HepG2 (cell line): ENCODE data around the gene CYB5R3. TPM values are rescaled to one million over a fixed set of nuclear protein-coding genes. Genes with fewer than 3 reads are reported as not detected.

ENCODE experiments used
- ISL2 ChIP-seq: sonication (generic); formaldehyde crosslinking; IDR thresholded peaks from 2 replicates; pipeline ENCODE4 v1.5.0; 2020; ENCODE audit warnings: missing genetic modification reagents
- MTF2 ChIP-seq: sonication (generic); formaldehyde crosslinking; IDR thresholded peaks from 2 replicates; pipeline ENCODE4 v1.5.0; 2020; ENCODE audit warnings: missing genetic modification reagents, borderline replicate concordance
- NCOR1 ChIP-seq: fragments of 200-600 bp; sonication (generic); IDR thresholded peaks from 2 replicates; pipeline ENCODE4 v1.7.0; 2017; ENCODE audit warnings: antibody characterized with exemption, low read length, borderline replicate concordance
- NFYB ChIP-seq: sonication (generic); formaldehyde crosslinking; IDR thresholded peaks from 2 replicates; pipeline ENCODE4 v1.4.0; 2020; ENCODE audit warnings: missing genetic modification reagents
- RCOR2 ChIP-seq: IDR thresholded peaks from 2 replicates; pipeline ENCODE4 v1.6.1; 2016; ENCODE audit warnings: missing biosample characterization, missing genetic modification reagents
- REPIN1 ChIP-seq: sonication (generic); formaldehyde crosslinking; IDR thresholded peaks from 2 replicates; pipeline ENCODE4 v1.8.0; 2022; ENCODE audit warnings: missing genetic modification reagents, low read depth, mild to moderate bottlenecking, borderline replicate concordance
- SOX5 ChIP-seq: IDR thresholded peaks from 2 replicates; pipeline ENCODE4 v1.6.1; 2016; ENCODE audit warnings: borderline replicate concordance
- SUZ12 ChIP-seq: fragments of 150-350 bp; IDR thresholded peaks from 2 replicates; pipeline ENCODE4 v1.6.1; 2014; ENCODE audit warnings: low read depth, low read length
- THAP9 ChIP-seq: sonication (generic); formaldehyde crosslinking; IDR thresholded peaks from 2 replicates; pipeline ENCODE4; 2020; ENCODE audit warnings: missing genetic modification reagents, mild to moderate bottlenecking, borderline replicate concordance
- THRA ChIP-seq: sonication (generic); formaldehyde crosslinking; IDR thresholded peaks from 2 replicates; pipeline ENCODE4 v1.4.0; 2020; ENCODE audit warnings: missing genetic modification reagents, borderline replicate concordance
- TOPORS ChIP-seq: sonication (generic); formaldehyde crosslinking; IDR thresholded peaks from 2 replicates; pipeline ENCODE4 v1.8.0; 2023; ENCODE audit warnings: mild to moderate bottlenecking, missing genetic modification reagents
- ZBTB7B ChIP-seq: sonication (generic); formaldehyde crosslinking; IDR thresholded peaks from 2 replicates; pipeline ENCODE4 v1.4.0; 2020; ENCODE audit warnings: missing genetic modification reagents
- ZFX ChIP-seq: sonication (generic); formaldehyde crosslinking; IDR thresholded peaks from 2 replicates; pipeline ENCODE4 v1.4.0; 2020; ENCODE audit warnings: mild to moderate bottlenecking, low read depth, missing genetic modification reagents, moderate library complexity
- ZMYM2 ChIP-seq: sonication (generic); formaldehyde crosslinking; IDR thresholded peaks from 2 replicates; pipeline ENCODE4 v1.8.0; 2022; ENCODE audit warnings: mild to moderate bottlenecking, missing genetic modification reagents
- ZNF318 ChIP-seq: sonication (generic); formaldehyde crosslinking; IDR thresholded peaks from 2 replicates; pipeline ENCODE4 v1.4.0; 2020; ENCODE audit warnings: mild to moderate bottlenecking, missing genetic modification reagents
- ZNF547 ChIP-seq: sonication (generic); formaldehyde crosslinking; IDR thresholded peaks from 2 replicates; pipeline ENCODE4 v1.5.1; 2020; ENCODE audit warnings: mild to moderate bottlenecking, missing genetic modification reagents
- ZNF616 ChIP-seq: sonication (generic); formaldehyde crosslinking; IDR thresholded peaks from 2 replicates; pipeline ENCODE4 v1.5.0; 2020; ENCODE audit warnings: low read depth, mild to moderate bottlenecking, missing genetic modification reagents
- ZNF749 ChIP-seq: sonication (generic); formaldehyde crosslinking; IDR thresholded peaks from 2 replicates; pipeline ENCODE4 v1.8.0; 2022; ENCODE audit warnings: mild to moderate bottlenecking, missing genetic modification reagents, moderate library complexity, borderline replicate concordance
- polyA plus RNA-seq, 8 experiments: library from polyadenylated mRNA; depleted of rRNA in 3 of 8; stranded (reverse) in 7 of 8; unstranded in 1 of 8; fragments of >200 nt; fragmentation: Illumina TruSeq in 4 of 8; extraction: Trizol in 4 of 8; gene quantifications; 2 replicates each; pipeline versions ENCODE4 v1.2.1 to v1.2.3, GENCODE V29; 2011 to 2016; ENCODE audit warnings: low read depth in 4 of 8, missing spikeins in 1 of 8, mixed read lengths in 1 of 8; ENCODE audit not compliant: insufficient read depth in 1 of 8
- total RNA-seq, 5 experiments: library from RNA; depleted of rRNA; stranded (reverse); fragments of >200 nt; fragmentation: Illumina TruSeq; extraction: Trizol; gene quantifications; 2 replicates each; pipeline ENCODE4 v1.2.3, GENCODE V29; 2016; ENCODE audit warnings: low read depth in 1 of 5

The CYB5R3 gene
- total and polyA plus RNA-seq, 2 of the 13 experiments (the other 11 are each of a cell fraction or from before 2014, with no cell fraction given), result 32.4 to 305 TPM

- 0 out of 2 replicates have a peak, but pooled peaks have one; percentile 31 for TF ChIP-seq ZNF318 (CRISPR knock-in tag)
- peak; percentile 69; the same call in 1 of the 2 replicates for TF ChIP-seq THRA (CRISPR knock-in tag)
- no peak for TF ChIP-seq ZNF616 (CRISPR knock-in tag)
- peak; percentile 46; the same call in 1 of the 2 replicates for TF ChIP-seq RCOR2 (CRISPR knock-in tag)
- TF ChIP-seq ISL2, result 0 out of 2 replicates have a peak, but pooled peaks have one; percentile 25
- peak; percentile 74 for TF ChIP-seq SOX5 (CRISPR knock-in tag)
- TF ChIP-seq REPIN1 (CRISPR knock-in tag), result peak; percentile 52; the same call in 1 of the 2 replicates
- TF ChIP-seq MTF2 (CRISPR knock-in tag), result no peak
- peak; percentile 31; the same call in 1 of the 2 replicates for TF ChIP-seq NCOR1
- no peak for TF ChIP-seq THAP9
- no peak for TF ChIP-seq SUZ12
- TF ChIP-seq ZBTB7B (CRISPR knock-in tag), result peak; percentile 52; the same call in 1 of the 2 replicates
- TF ChIP-seq NFYB (CRISPR knock-in tag), result no peak
- peak; percentile 82 for TF ChIP-seq ZFX (CRISPR knock-in tag)
- peak; percentile 32; the same call in 1 of the 2 replicates for TF ChIP-seq ZNF547
- TF ChIP-seq TOPORS (CRISPR knock-in tag), result no peak
- TF ChIP-seq ZMYM2 (CRISPR knock-in tag), result peak; percentile 88
- no peak for TF ChIP-seq ZNF749
Measured at GRCh38 chr22:42601879-42602465, 47.2 kb downstream of the CYB5R3 start (continued).
